A375 (cell line): Measurements from ENCODE around the gene ELP5. TPM values are rescaled to one million over a fixed set of nuclear protein-coding genes. Genes with fewer than 3 reads are reported as not detected.

ENCODE experiments used
- small RNA-seq: library from RNA; depleted of rRNA; stranded (forward); fragments of <200 nt; gene quantifications from one replicate; pipeline ENCODE3, GENCODE V24; 2014
- total RNA-seq: library from RNA; depleted of rRNA; stranded (reverse); fragments of >200 nt; shearing (Covaris generic); gene quantifications from 2 replicates; pipeline ENCODE4 v1.2.3, GENCODE V29; 2014; rRNA removed

The ELP5 gene
- total RNA-seq, 1 experiment from 2014 or later = 69.7 TPM

Small RNAs within 50 kb of the gene (small RNA-seq; reads per million reads assigned to genes)
- gene MIR324 (0.46 reads per million, percentile 17 among the genes with 10 or more reads in this experiment), gene RF00019 (not detected)

Other genes with a start within 250 kb of the ELP5 start
- 89.7 and 140 TPM in 2 replicates for gene RNASEK, start 239.6 kb upstream of the ELP5 start, total RNA-seq
- gene BCL6B, start 229.2 kb upstream of the ELP5 start, total RNA-seq = not detected in 2 replicates
- 0.53 and 0.79 TPM in 2 replicates for gene SLC16A13, start 216.2 kb upstream of the ELP5 start, total RNA-seq
- not detected in 2 replicates for gene SLC16A11, start 208.1 kb upstream of the ELP5 start, total RNA-seq
- not detected in 2 replicates for gene CLEC10A, start 172.0 kb upstream of the ELP5 start, total RNA-seq
- not detected in 2 replicates for gene ASGR2, start 137.4 kb upstream of the ELP5 start, total RNA-seq
- gene ASGR1, start 72.8 kb upstream of the ELP5 start, total RNA-seq = 2.0 and 3.1 TPM in 2 replicates
- 18.1 and 25.8 TPM in 2 replicates for gene DLG4, start 32.4 kb upstream of the ELP5 start, total RNA-seq
- 659 and 664 TPM in 2 replicates for gene ACADVL, start 32.3 kb upstream of the ELP5 start, total RNA-seq
- 67.9 and 69.8 TPM in 2 replicates for gene DVL2, start 17.7 kb upstream of the ELP5 start, total RNA-seq
- 52.4 and 54.4 TPM in 2 replicates for gene PHF23, start 12.8 kb upstream of the ELP5 start, total RNA-seq
- 147 and 165 TPM in 2 replicates for gene GABARAP, start 9.8 kb upstream of the ELP5 start, total RNA-seq
- 53.1 and 75.3 TPM in 2 replicates for gene CTDNEP1, start 481 bp upstream of the ELP5 start, total RNA-seq
- gene CLDN7, start 10.3 kb downstream of the ELP5 start, total RNA-seq = 0.49 and 0.50 TPM in 2 replicates
- gene SLC2A4, start 29.5 kb downstream of the ELP5 start, total RNA-seq = 0.05 TPM in 1 of 2 replicates, not detected in the other
- not detected in 2 replicates for gene YBX2, start 42.4 kb downstream of the ELP5 start, total RNA-seq
- gene EIF5A, start 55.4 kb downstream of the ELP5 start, total RNA-seq = 1,009 and 1,089 TPM in 2 replicates
- 97.9 and 100 TPM in 2 replicates for gene GPS2, start 63.1 kb downstream of the ELP5 start, total RNA-seq
- gene NEURL4, start 77.1 kb downstream of the ELP5 start, total RNA-seq = 14.2 and 17.0 TPM in 2 replicates
- 2.5 and 5.1 TPM in 2 replicates for gene ACAP1, start 84.3 kb downstream of the ELP5 start, total RNA-seq
- gene KCTD11, start 99.9 kb downstream of the ELP5 start, total RNA-seq = 5.3 and 7.2 TPM in 2 replicates
- not detected in 2 replicates for gene TMEM95, start 102.9 kb downstream of the ELP5 start, total RNA-seq
- 1.0 and 2.4 TPM in 2 replicates for gene TNK1, start 128.9 kb downstream of the ELP5 start, total RNA-seq
- 32.1 and 34.0 TPM in 2 replicates for gene PLSCR3, start 142.3 kb downstream of the ELP5 start, total RNA-seq
- gene TMEM256, start 151.9 kb downstream of the ELP5 start, total RNA-seq = 111 and 127 TPM in 2 replicates
- 9.7 and 10.0 TPM in 2 replicates for gene NLGN2, start 155.6 kb downstream of the ELP5 start, total RNA-seq
- gene SPEM1, start 168.1 kb downstream of the ELP5 start, total RNA-seq = not detected in 2 replicates
- gene SPEM2, start 173.4 kb downstream of the ELP5 start, total RNA-seq = not detected in 2 replicates
- gene SPEM3, start 176.6 kb downstream of the ELP5 start, total RNA-seq = not detected in 2 replicates
- 4.0 and 7.8 TPM in 2 replicates for gene TMEM102, start 183.2 kb downstream of the ELP5 start, total RNA-seq
- 0.38 and 0.98 TPM in 2 replicates for gene FGF11, start 187.3 kb downstream of the ELP5 start, total RNA-seq
- gene CHRNB1, start 192.8 kb downstream of the ELP5 start, total RNA-seq = 6.1 and 6.9 TPM in 2 replicates
- gene ZBTB4, start 227.4 kb downstream of the ELP5 start, total RNA-seq = 12.8 and 13.5 TPM in 2 replicates
- not detected in 2 replicates for gene SLC35G6, start 229.2 kb downstream of the ELP5 start, total RNA-seq
- 53.6 and 115 TPM in 2 replicates for gene POLR2A, start 232.2 kb downstream of the ELP5 start, total RNA-seq